HG03520 (cell line): Measurements from ENCODE around the gene RAB7B.

ENCODE experiments used
- ATAC-seq: cut with Tn5 transposase; IDR thresholded peaks from one replicate; pipeline ENCODE4 v1.9.1; 2021; ENCODE audit warnings: mild to moderate bottlenecking, moderate library complexity; ENCODE audit not compliant: unreplicated experiment

The RAB7B gene

DNA sequence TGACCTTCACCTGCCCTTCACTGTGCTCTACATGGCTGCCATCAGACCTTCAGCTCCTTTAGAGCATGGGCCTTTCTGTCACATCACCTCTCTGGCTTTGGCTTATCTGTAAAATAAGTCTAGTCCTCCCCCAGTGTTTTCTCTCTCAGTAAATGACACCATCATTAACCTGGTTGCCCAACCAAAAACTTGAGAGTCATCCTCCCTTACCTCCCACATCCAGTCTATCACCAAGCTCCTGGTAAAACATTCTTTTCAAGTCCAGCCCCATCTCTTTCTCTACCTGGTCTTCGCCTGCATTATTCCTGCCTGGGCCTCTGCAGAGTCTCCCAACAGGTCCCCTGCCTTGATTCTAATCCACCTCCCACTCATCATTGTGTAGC, 73.0 kb downstream of the RAB7B start:
- ATAC-seq, result no peak

GRCh38 chr1:205929496-205930194, 73.5 kb downstream of the RAB7B start:
- no peak for ATAC-seq

- ATAC-seq, result no peak
These were observed 74.9 kb downstream of the RAB7B start for GRCh38 chr1:205928317-205928716.

DNA sequence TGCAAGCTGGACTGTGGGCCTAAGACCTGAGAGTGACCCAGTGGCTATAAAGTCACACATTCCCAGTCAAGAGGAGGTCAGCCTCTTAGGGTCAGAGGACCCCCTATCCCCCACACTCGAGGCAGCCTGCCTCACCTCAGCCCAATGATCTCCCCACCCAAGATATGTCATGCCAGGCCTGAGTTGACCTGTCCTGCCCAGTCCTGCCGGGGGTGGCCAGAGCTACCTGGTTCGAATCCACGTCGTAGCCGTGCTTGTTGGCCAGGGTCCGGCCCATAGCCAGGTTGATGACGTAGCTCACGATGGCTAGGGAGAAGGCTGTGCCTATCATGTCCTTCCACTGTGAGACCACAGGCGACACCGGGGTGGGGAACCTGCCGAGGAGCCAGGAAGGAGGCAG, 75.5 kb downstream of the RAB7B start:
- ATAC-seq, result no peak

DNA sequence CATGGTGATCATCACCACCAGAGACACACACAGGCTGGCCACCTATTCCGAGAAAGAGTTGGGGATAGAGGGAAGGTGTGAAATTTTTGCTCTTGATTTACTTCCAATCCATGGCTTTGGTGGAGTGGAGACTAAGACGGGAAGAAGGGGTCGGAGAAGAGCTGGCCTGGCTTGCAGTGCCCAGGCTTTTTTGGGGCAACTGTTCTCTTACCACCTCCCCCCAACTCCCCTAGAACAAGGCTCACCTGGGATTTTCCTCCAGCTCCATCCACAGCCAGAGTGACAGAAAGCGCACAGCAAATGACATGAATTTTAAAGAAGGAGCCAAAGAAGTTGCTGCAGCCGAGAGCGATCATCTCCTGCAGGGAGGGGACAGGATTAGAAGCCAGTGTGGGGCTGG, 75.9 kb downstream of the RAB7B start:
- ATAC-seq, result no peak
